Right lobe of liver (tissue), 4 donors: ENCODE results near the gene CNTN5.

Experiments
- CTCF ChIP-seq, 4 donors: fragments of 200-600 bp in 3 of 4; fragments of 450-650 bp in 1 of 4; IDR thresholded peaks; one replicate each; pipeline versions ENCODE4 v1.5.1 to v1.8.0; 2016 to 2022; ENCODE audit warnings: antibody characterized with exemption in 4 of 4, mild to moderate bottlenecking in 2 of 4
- POLR2A ChIP-seq: fragments of 450-650 bp; IDR thresholded peaks from one replicate; pipeline ENCODE4 v1.6.1; 2017; ENCODE audit warnings: antibody characterized with exemption, mild to moderate bottlenecking
- donor health status: DM: no; HTN: no; CAD: no.
- donor health status: DM: no; HTN: no; CAD: no.
- donor health status: DM: no; HTN: yes; CAD: no.

- no peak for TF ChIP-seq CTCF (IDR thresholded peaks at IDR 0.05)
- no peak for TF ChIP-seq POLR2A
Measured at GRCh38 chr11:100151944-100152343, 1131.2 kb downstream of the CNTN5 start.
